HFFc6 (cell line): ENCODE results near the gene FHL1. TPM values are rescaled to one million over a fixed set of nuclear protein-coding genes. Genes with fewer than 3 reads are reported as not detected.
"Not testable (repeated sequence)": the region's sequence is repeated elsewhere in the genome, so short reads cannot be mapped to it uniquely, and the experiment has no call there.

Experiments
- DNase-seq: peaks from one replicate; pipeline ENCODE4 v3.0.0-alpha.2; 2018
- H3K27ac Mint-ChIP-seq: 2 replicates; pipeline ENCODE4 v1.8.0; 2020; ENCODE audit warnings: mild to moderate bottlenecking, mixed read lengths
- H3K27me3 Mint-ChIP-seq: 2 replicates; pipeline ENCODE4 v1.8.0; 2021; ENCODE audit warnings: mild to moderate bottlenecking, moderate library complexity, mixed read lengths; ENCODE audit not compliant: insufficient read depth
- H3K36me3 Mint-ChIP-seq: 2 replicates; pipeline ENCODE4 v1.8.0; 2021; ENCODE audit warnings: low read depth, mixed read lengths
- H3K4me1 Mint-ChIP-seq: 2 replicates; pipeline ENCODE4 v1.8.0; 2020; ENCODE audit warnings: low read depth, mixed read lengths
- H3K4me3 Mint-ChIP-seq: 2 replicates; pipeline ENCODE4 v1.8.0; 2020; ENCODE audit warnings: mild to moderate bottlenecking, moderate library complexity, mixed read lengths
- H3K9me3 Mint-ChIP-seq: 2 replicates; pipeline ENCODE4 v1.8.0; 2020; ENCODE audit warnings: mild to moderate bottlenecking, mixed read lengths
- total RNA-seq, 6 experiments: library from RNA; stranded (reverse); fragmentation: NEBNext Ultra II Directional; extraction: Animal tissue kit (Norgen Biotek cat#: 25700); gene quantifications; 2 replicates in 1 of 6; 3 replicates in 5 of 6; pipeline ENCODE4 v1.2.3, GENCODE V29; 2021
- TF ChIP-seq, protein P1 (sequence below): fragments of 200-600 bp; sonication (generic); IDR thresholded peaks from 2 replicates; pipeline ENCODE4 v1.5.0; 2021; ENCODE audit warnings: antibody characterized with exemption, mild to moderate bottlenecking

FHL1 gene
- total RNA-seq, 6 experiments from 2014 or later, result 409 to 808 (median 455) TPM

DNA sequence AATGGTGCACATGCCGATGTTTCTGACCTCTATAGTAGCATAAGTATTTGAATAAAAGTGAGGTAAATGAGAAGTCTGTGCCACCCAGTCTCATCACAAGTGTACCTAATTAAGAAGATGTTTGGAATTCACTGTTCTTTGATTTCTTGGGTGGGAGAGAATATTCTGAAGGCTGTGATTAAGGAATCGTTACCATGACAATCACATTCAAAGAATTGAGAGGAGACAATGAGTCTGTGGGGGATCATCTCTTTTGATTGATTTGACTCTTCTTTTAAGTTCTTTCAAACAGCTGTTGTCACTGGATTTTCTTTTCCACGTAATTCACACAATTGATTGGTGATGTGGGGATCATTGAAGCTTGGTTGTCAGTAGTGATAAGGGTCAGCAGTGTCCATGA lies 18.1 kb downstream of the FHL1 start:
- no peaks in the 10 kb centered on the region for H3K27me3 Mint-ChIP-seq

GRCh38 chrX:136166221-136166855 lies 19.0 kb downstream of the FHL1 start:
- H3K9me3 Mint-ChIP-seq, result no peaks in the 10 kb centered on the region
- peak overlapping the region; percentile 65 for H3K27ac Mint-ChIP-seq
- DNase-seq, result peak; percentile 39
- H3K36me3 Mint-ChIP-seq, result no peaks in the 10 kb centered on the region
- TF ChIP-seq, protein P1, sequence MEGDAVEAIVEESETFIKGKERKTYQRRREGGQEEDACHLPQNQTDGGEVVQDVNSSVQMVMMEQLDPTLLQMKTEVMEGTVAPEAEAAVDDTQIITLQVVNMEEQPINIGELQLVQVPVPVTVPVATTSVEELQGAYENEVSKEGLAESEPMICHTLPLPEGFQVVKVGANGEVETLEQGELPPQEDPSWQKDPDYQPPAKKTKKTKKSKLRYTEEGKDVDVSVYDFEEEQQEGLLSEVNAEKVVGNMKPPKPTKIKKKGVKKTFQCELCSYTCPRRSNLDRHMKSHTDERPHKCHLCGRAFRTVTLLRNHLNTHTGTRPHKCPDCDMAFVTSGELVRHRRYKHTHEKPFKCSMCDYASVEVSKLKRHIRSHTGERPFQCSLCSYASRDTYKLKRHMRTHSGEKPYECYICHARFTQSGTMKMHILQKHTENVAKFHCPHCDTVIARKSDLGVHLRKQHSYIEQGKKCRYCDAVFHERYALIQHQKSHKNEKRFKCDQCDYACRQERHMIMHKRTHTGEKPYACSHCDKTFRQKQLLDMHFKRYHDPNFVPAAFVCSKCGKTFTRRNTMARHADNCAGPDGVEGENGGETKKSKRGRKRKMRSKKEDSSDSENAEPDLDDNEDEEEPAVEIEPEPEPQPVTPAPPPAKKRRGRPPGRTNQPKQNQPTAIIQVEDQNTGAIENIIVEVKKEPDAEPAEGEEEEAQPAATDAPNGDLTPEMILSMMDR, result peak; percentile 60
- H3K27me3 Mint-ChIP-seq, result no peaks in the 10 kb centered on the region
- no peak overlapping the region for H3K4me3 Mint-ChIP-seq
- H3K4me1 Mint-ChIP-seq, result peaks cover 72% of the 10 kb centered on the region

More for the DNA sequence above, 18.1 kb downstream of the FHL1 start:
- no peak overlapping the region for H3K27ac Mint-ChIP-seq
- no peaks in the 10 kb centered on the region for H3K36me3 Mint-ChIP-seq
- no peak overlapping the region for H3K4me3 Mint-ChIP-seq
- TF ChIP-seq, protein P1, result no peak
- no peak for DNase-seq
- no peaks in the 10 kb centered on the region for H3K9me3 Mint-ChIP-seq
- H3K4me1 Mint-ChIP-seq, result peaks cover 63% of the 10 kb centered on the region

DNA sequence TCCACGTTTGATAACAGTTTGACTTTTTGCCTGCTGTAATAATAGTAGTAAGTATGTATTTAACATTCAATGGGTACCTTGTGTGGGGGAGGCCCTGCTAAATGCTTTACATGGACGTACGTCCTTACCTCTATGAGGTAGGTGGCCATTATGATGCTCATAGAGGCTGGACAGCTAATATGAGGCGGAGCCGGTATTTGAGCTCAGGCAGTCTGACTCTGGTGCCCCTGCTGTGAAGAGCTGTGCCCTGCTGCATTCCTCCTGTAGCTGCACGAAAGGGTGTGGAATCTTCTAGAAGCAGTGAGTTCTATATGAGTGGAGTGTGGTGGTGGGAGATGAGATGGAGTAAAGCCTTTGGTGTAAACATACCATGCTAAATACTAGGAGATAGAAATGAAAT lies 20.7 kb downstream of the FHL1 start:
- not testable (repeated sequence) for H3K27me3 Mint-ChIP-seq, DNase-seq, H3K9me3 Mint-ChIP-seq, H3K36me3 Mint-ChIP-seq, H3K4me3 Mint-ChIP-seq
- Mint-ChIP-seq H3K4me1 (peaks cover 73% of the 10 kb centered on the region), H3K27ac (peak overlapping the region; percentile 65; the same call in 1 of the 2 replicates)

- peak overlapping the region; percentile 86 for H3K27ac Mint-ChIP-seq
- peak overlapping the region; percentile 83; the same call in 1 of the 2 replicates for H3K4me3 Mint-ChIP-seq
- no peaks in the 10 kb centered on the region for H3K27me3 Mint-ChIP-seq
These were observed 21.8 kb downstream of the FHL1 start for GRCh38 chrX:136168929-136169735.

DNA sequence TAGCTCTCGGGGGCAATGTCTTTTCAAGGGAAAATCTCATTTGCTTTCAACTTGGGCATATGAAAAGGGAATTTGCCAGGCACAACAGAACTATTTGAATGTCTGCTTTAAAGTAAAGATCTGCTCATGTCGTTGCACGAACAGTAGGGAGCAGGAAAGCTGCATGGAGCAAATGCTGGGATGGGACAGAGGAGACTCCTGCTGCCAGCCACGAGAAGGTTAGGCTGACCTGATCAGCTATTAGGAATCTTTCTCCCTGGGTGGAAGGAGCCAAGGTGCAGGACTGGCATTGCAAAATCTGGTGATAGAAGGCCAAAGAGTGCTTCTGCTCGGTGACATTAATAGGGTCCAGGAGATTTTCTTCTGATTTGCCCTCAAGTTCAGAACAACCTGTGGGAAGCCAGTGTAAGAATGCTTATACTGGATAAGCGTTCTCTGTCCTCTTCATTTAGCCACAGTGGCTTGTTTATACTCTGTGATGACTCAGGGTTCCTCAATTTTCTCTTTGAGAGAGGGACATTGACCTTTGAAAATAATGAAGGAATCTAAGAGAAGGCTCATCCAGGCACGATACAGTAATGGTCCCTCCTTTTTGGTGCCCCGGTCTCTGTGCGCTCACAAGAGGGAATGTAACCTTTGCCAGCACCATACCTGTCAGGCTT lies 22.9 kb downstream of the FHL1 start:
- peak overlapping the region; percentile 86 for H3K27ac Mint-ChIP-seq
- no peaks in the 10 kb centered on the region for H3K27me3 Mint-ChIP-seq
- no peaks in the 10 kb centered on the region for H3K36me3 Mint-ChIP-seq
- peak; percentile 60 for DNase-seq
- H3K4me1 Mint-ChIP-seq, result peaks cover 66% of the 10 kb centered on the region
- TF ChIP-seq, protein P1, result peak; percentile 58
- no peaks in the 10 kb centered on the region for H3K9me3 Mint-ChIP-seq
- H3K4me3 Mint-ChIP-seq, result peak overlapping the region; percentile 83

More at GRCh38 chrX:136168929-136169735, 21.8 kb downstream of the FHL1 start:
- no peaks in the 10 kb centered on the region for H3K36me3 Mint-ChIP-seq
- peaks cover 62% of the 10 kb centered on the region for H3K4me1 Mint-ChIP-seq
- TF ChIP-seq, protein P1, result peak; percentile 34; the same call in 1 of the 2 replicates
- H3K9me3 Mint-ChIP-seq, result no peaks in the 10 kb centered on the region
- peak; percentile 96 for DNase-seq
